Renal pelvis (tissue), 4 donors: ENCODE measurements around the gene TMC1. TPM values are rescaled to one million over a fixed set of nuclear protein-coding genes. Genes with fewer than 3 reads are reported as not detected.

Experiments used
- DNase-seq: peaks from one replicate; pipeline ENCODE4 v3.0.0-alpha.2; 2013
- polyA plus RNA-seq, 3 donors: library from polyadenylated mRNA; unstranded; fragments of 120-200 nt; gene quantifications; one replicate each; pipeline ENCODE4 v1.2.1, GENCODE V29; 2013; ENCODE audit not compliant: insufficient read length in 3 of 3

Gene TMC1
- polyA plus RNA-seq, 3 donors: 0.99 to 1.3 (median 1.2) TPM

DNA sequence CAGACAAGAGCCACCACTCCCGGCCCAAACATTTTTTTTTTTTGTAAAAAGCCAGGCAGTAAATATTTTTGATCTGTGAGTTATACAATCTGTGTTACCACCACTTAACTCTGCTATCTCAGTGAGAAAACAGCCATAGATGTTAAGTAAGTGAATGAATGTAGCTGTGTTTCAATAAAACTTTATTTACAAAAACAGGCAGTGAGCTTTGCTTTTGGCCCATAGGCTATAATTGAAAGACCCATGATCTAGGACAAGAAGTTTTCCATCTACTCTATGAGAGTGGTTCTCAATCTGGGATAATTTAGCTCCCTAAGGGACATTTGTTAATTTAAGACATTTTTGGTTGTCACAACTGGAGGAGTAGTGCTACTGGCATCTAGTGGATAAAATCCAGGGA is 91.0 kb downstream of the TMC1 start:
- DNase-seq: no peak

DNA sequence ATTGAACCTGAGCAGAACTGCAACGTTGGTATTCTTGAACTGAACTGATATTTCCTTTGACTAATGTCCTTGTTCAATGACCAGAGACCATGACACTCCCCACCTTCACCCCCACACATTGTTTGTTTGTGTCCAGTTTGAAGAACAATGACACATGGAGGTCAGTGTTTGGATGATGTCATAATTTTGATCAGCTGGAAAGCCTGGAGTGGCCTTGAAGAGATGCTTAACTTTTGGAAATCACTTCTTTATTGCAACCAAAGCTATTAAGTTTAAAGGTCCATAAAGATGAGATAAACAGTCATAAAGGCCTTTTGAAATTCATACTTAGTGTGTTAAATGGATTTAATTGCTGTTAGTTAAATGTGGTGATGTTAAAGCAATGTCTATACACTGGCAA is 92.7 kb downstream of the TMC1 start:
- DNase-seq: peak; percentile 34

DNA sequence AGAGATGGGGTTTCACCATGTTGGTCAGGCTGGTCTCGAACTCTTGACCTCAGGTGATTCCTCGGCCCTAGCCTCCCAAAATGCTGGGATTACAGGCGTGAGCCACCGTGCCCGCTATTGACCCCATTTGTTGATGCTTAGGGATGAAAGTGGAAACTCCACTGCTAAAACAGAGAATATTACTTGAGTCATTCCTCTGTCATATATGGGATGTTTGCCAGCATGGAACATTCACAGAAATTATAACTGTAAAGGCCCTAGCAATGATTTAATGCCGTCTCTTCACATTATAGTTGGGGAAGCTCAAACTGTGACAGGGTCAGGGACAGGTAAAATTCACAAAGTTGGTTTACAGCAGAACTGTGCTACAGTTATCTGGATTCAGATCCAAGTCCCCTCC is 94.5 kb downstream of the TMC1 start:
- no peak for DNase-seq

DNA sequence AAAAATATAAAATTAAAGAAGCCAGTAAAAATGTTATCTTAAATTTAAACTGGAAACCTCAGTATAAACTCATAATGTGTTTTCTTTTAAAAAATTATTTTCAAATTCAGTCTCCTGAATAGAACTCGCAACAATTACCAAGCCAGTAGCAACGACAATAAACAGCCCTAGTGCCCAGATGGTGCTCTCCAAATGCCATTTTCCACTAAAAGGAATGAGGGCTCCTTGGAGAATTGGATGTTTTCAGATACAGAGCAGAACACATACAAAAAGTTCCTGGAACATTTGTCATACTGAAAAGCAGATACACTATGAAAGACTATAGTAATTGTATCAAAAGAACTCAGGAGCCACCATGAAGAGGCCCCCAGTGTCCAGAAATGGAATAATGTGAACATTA is 97.4 kb downstream of the TMC1 start:
- DNase-seq: no peak

DNA sequence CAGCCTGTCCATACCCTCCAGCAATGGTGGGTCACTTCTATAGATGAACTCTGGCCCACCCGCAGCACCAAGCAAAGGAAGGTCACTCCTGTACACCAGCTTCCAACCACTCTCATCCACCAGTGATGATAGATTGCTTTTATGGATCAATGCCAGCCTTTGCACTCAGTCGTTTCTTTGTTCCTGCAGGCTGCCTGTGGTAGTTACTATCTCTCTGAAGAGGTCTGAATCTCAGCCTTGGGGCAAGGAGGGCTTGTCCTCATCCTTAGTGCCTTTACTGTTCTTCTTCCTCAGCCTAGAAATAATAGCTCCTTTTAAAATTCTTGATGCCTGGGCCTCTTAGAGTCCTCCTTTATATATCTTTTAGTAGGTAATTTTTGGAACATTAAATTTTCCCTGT is 100.8 kb downstream of the TMC1 start:
- DNase-seq: no peak

DNA sequence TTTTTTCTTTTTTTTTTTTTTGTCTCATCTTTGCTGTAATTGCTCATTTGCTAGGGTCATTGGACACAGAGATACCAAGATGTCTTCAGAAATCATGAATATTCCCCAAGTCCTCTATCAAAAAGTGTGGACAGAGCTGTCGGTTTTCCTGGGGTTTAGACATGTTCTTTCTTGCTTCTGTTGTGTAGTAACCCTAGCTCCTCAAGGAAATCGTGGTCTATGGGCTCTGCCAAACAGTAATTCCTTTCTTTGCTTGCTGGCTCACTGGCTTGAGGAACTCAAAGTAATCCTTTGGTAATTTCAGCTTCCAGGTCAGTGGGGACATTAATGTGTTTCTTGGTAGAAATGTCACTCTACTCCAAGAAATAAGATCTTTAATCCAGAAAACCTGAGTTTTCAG is 101.7 kb downstream of the TMC1 start:
- no peak for DNase-seq

DNA sequence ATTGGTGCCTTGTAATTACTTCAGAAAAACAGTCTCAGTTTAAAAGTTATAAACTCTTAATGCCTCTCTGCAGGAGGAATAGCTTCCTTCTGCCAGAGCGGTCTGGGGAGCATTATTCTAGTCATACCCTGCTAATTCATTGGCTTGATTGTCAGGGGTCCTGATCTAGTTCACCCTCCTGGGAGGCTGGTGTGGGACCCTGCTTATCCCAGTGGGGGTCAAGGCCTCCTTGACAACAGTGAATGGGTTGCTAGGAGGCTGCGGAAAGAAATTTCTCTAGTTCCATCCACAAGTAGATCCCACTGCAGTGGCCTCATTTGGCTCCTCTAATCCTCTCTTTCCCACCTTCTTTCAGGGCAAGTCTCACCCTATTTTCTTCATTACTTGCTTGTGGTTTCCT is 105.7 kb downstream of the TMC1 start:
- DNase-seq: no peak

DNA sequence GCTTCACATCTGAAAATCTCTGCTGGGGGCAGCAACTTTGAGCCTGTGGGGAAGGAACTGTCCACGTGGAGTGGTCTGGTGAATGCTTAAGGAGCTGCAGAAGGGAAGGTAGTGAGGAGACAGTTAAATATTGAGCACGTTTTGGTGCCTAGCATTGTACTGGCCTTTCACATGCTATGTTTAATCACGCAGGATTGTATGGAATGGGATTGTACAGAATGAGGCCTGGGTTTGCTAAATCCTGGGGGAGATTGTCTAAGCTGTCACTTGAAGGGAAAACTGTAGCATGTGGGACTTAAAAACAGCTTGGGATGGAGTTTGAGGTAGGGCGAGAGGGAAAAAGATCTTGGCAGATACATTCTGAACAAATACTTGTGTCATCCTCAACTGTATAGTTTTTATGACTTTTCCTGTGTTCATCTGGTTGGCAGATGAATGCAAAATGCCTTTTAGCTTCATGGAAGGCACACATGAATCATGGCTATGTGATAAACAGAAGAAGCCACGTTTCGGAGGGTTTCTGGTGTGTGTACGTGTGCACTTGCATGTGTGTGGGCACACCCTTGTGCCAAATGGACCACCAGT is 106.6 kb downstream of the TMC1 start:
- no peak for DNase-seq

DNA sequence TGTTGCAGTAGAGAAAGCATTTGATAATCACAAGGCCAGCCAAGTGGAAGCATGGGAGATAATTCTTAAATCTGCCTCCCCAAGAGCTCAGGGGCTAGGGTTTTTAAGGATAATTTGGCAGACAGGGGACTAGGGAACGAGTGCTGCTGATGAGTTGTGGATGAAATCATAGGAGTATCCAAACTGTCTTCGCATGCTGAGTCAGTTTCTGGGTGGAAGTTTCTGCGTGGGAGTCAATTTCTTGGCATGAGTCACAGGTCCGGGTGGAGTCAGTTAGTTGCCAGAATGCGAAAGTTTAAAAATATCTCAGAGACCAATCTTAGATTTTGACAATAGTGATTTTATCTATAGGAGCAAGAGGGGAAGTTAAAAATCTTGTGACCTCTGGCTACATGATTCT is 112.6 kb downstream of the TMC1 start:
- DNase-seq: no peak

DNA sequence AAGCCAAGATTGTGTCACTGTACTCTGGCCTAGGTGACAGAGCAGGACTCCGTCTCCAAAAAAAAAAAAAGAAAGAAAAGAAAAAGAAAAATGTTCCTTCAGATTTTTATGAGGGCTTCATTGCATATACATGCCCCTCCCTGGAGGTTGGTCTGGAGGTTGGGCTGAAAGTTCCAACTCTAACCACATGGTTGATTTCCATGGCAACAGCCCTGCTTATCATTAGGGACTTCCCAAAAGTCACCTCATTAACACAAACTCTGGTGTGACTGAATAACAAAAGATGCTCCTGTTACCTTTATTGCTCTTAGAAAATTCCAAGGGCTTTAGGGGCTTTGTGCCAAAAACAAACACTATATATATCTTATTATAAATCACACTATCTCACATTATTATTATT is 113.8 kb downstream of the TMC1 start:
- DNase-seq: no peak

DNA sequence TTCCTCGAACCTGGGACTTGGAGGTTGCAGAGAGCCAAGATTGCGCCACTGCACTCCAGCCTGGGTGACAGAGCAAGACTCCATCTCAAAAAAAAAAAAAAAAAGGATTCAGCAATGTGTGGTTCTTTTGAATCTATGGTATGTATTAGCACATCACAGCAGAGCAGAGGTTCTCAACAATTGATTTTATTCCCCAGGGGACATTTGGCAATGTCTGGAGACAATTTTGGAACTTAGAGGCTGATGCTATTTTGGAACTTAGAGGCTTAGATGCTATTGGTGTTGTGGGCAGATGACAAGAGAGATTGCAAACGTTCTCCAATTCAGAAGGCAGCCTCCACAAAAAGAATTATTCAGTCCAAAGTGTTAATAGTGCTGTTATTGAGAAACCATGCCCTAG is 115.2 kb downstream of the TMC1 start:
- DNase-seq: no peak

DNA sequence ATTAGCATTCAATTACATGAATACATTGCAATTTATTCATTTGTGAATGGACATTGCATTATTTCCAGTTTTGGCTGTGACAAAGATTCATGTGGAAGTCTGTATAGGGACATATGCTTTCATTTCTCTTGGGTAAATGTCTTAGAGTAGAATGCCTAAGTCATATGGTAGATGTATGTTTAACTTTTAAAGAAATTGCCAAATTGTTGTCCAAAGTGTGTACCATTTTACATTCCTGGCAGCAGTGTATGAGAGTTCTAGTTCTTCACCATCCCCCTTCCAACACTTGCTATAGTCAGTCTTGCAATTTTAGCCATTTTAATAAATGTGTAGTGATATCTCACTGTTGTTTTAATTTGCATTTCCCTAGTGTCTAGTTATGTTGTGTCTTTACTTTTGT is 122.2 kb downstream of the TMC1 start:
- no peak for DNase-seq

DNA sequence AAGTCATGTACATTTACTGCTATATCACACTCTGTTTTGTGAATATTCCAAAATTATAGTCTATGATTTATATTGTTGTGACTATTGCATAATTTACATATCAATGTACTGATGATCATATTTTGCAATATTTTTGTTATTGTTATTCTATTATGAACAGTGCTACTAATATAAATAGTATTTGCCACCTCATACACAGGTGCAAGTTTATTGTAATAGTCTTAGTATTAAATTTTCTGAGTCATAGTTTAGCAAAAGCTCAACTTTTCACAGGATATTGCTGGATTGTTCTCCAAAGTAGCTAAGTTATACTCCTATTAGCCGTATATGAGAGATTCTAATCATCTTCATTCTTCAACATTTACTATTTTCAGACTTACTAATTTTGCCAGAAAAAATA is 124.7 kb downstream of the TMC1 start:
- no peak for DNase-seq

DNA sequence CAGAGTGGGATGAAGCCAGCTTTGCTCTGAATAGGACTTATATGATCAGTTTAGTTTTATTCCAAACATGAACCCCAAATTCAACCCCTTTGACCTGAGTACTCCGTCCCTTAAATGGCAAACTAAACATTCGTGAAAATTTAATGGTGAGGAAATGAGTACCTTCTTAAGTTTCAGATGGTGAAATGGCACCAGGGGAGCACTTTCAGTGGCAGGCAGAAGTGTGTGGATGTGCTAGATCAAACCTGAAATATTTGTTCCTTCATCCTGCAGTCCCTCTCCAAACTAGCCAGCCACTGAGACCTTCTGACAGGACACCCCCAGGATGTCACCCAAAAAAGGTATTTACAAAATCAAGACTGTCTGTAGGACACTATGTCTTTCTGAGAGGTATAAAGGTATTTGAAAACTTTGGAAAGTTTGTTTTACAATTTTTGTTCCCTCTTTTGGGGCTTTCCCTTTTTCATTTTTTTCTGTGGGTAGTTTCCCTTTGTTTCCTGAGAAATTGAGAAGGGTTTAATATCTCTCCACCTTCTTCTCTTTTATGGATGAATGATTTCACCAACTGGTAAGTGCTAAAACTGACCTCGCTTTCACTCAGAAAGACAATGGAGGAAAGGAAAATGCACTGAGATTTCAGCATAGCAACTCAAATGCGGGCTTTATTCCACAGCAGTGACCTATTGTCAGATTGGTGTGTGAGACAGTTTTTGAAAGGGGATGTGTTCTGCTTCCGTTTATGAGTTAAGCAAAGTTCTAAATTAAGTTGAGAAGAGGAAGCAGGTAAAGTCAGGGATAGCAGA is 127.1 kb downstream of the TMC1 start:
- DNase-seq: no peak

DNA sequence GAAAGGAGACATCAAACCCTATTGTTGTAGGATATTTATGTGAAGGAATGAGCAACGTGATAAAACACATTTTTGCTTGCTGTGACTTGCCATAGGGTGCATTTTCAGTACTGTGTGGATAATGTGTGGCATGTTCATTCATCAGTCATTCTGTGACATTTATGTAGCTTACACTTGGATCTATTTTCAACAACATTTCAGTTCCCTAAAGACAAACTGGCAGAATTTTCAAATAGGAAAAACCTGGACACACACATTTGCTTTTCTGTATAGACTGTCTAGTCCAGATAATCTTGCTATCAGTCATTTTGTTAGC is 127.7 kb downstream of the TMC1 start:
- DNase-seq: no peak

DNA sequence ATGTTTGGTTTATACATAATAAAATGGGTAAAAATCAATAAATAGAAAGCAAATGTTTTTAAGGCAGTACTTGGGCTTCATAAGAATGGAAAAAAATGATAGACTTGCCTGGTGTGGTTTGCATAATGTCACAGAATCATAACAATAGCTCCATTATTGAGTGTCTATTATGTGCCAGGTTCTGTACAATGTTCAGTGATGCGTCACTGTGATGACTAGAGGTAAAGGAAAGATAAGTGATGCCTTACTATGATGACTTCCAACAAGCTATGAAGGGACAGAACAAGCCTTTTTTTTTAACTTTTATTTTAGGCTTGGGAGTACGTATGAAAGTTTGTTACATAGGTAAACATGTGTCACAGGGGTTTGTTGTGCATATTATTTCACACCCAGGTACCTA is 128.8 kb downstream of the TMC1 start:
- no peak for DNase-seq

DNA sequence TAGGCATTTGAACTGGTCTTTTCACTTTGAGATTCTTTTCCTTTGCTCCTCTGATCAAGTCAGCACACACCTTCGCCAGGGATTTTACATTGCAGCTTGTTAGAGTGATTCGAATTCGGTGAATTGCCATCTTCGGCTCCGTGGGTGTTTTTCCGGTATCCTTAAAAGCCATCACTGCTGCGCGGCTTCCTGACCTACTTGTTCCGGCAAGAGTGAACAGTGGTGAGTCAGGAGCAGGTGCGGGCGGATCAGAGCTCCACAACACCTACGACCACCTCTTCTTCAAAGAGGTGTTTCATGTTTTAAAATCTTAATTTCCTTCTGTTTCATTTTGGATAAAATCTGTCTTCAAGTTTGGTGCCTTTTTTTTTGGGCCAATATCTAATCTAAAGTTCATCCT is 134.6 kb downstream of the TMC1 start:
- no peak for DNase-seq

DNA sequence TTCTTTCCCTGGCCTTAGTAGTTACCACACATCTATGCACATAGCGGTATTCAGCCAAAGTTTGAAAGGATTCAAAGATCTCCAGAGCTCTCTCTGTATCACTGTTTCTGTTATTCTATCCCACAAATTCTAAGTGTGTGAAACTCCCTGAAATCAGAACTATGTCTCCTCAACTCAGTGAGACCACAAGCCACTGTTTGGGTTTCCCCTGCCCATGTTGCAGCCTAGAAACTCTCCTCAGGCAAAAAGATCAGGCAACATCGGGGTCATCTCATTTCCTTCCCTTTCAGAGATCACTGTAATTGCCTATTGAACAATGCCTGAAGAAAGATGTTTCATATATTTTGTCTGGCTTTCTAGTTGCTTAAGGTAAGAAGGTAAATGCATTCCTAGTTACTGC is 135.6 kb downstream of the TMC1 start:
- no peak for DNase-seq

DNA sequence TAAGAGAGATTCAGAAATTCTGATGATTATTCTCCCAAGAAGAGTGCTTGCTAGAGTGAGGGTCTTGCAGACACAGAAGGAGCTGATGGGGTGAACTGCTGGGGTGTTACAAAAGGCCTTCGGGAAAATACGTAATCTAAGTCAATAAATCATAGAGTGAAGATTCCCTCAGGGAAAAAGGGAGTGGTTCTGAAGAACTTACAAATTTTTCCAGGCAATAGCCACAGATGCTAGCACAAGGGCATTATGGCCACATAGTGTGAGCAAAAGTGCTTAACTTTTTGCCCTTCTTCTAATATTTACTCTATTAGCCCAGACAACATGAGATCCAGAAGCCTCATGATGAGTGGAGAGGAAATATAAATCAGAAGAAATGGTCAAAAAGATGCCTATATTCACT is 137.3 kb downstream of the TMC1 start:
- no peak for DNase-seq

DNA sequence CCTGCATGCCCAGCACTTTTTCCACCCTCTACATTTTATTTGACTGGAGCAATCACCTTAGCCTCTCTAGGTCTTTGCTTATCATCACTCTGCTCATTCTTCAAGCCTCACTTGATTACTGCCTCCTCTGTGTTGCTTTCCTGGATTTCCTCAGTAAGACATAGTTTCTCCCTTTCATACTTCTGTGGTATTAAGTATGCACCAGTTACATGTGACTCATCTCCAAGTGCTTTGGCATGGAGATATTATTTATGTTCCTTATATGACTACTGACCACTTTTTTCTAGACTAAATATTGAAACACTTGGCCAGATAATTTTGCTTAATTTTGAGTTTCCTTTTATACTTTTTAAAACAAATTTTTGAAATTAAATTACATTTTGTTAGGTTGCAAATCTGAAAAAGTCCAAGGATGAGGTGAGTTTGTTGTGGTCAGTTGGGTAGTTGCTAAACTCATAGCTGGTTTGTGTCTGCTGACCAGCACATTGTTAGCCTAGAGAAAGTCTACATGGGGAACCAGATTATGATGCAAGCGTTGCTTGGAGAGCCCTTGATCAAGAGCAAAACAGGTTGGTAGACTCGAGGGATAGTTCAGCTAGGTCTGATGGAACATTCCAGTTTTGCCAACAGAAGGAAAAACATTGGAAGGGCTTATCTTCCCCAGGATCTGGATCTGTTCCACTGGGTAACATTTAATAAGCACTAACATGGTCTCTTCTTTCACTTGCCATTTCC is 140.2 kb downstream of the TMC1 start:
- DNase-seq: no peak

DNA sequence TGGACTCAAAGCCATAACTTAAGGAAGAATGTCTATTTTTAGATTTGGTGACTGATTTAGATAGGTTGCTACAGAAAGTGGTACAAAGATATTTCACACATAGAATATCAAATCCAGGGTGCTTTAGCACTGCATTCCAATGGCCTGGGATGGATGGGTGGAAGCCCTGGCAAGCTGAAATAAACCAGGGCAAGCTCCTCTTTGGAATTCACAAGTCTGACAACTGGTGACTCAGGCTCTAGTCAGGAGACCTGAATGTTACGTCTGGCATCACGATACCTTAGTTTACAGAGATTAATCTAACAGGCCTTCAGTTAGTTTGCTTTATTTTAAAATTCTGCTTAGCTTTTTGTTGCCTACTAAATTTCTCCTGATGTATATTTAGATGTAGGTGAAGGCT is 144.0 kb downstream of the TMC1 start:
- no peak for DNase-seq

DNA sequence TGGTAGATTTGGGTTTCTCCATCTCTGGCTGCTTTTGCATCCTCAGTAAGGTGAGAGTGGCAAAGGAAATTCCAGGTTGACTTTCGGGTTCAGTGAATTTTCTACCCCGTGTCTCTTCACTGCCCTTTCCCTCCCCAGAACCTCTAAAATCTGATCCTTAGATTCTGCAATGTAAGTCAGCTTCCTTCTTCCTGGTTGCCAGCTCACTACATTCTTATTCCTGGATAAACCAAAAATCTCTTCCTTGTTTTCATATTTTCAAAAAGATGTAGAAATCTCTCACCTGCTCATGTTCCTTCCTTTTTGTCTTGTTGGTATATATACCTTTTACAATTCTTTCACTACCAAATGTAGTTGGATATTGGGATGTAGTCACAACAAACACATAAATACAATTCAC is 145.8 kb downstream of the TMC1 start:
- no peak for DNase-seq

DNA sequence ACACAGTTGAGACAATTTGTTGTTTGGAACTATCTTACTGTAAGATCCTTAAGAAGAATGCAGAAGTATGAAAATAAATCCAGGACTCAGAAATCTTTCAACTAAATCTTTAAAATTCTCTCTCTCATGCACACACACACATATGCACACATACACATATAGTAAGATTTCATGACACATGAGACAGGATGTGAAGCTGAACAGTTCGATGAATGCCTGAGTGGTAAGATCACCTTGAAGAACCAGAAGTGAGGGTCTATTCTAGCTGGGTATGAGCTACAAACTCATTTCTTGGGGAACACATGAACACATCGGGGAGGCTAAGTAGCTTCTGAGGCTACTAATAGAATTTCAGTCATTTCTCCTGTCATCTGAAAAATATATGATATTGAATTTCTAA is 153.6 kb downstream of the TMC1 start:
- no peak for DNase-seq

DNA sequence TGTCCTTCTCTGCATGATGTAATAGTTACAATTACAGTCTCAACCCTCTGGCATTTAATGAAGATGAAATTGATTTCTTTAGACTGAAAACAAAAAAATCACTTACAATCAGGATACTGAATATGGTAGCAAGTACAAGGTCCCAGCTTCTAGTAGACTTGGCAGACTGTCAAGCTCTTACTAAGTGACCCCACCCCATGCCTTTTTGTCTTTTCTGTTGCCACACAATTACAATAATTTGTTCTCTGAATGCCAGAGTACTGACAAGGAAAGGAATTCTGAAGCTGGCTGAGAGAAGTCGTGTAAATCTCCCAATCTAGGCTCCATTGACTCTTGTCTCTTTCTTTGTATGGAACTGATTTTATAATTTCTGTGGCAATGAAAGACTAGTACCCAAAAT is 154.2 kb downstream of the TMC1 start:
- DNase-seq: no peak
